Nephron progenitor cell (in vitro differentiated cells): ENCODE measurements around the gene CCDC38.
A peak's percentile ranks its signal among the peaks of the same experiment; 100 is the strongest.

Experiments used
- DNase-seq: peaks from one replicate; pipeline ENCODE4 v3.0.0; 2021
- H3K27ac Mint-ChIP-seq: 2 replicates; pipeline ENCODE4 v1.8.0; 2021; ENCODE audit warnings: mild to moderate bottlenecking, moderate library complexity, mixed read lengths
- H3K27me3 Mint-ChIP-seq: 2 replicates; pipeline ENCODE4 v1.8.0; 2021; ENCODE audit warnings: mild to moderate bottlenecking, low read depth, mixed read lengths; ENCODE audit not compliant: poor library complexity
- H3K36me3 Mint-ChIP-seq: 2 replicates; pipeline ENCODE4 v1.8.0; 2021; ENCODE audit warnings: low read depth, mixed read lengths
- H3K4me1 Mint-ChIP-seq: 2 replicates; pipeline ENCODE4 v1.8.0; 2021; ENCODE audit warnings: mixed read lengths
- H3K4me3 Mint-ChIP-seq: 2 replicates; pipeline ENCODE4 v1.8.0; 2021; ENCODE audit warnings: mild to moderate bottlenecking, moderate library complexity, mixed read lengths
- H3K9me3 Mint-ChIP-seq: 2 replicates; pipeline ENCODE4 v1.8.0; 2021; ENCODE audit warnings: mild to moderate bottlenecking, moderate library complexity, mixed read lengths
- TF ChIP-seq, protein P1 (sequence below): fragments of 200-600 bp; sonication (generic); IDR thresholded peaks from 2 replicates; pipeline ENCODE4 v1.5.0; 2021; ENCODE audit warnings: antibody characterized with exemption

The CCDC38 gene

GRCh38 chr12:95859344-95859816 lies 83.0 kb downstream of the CCDC38 start:
- DNase-seq, result no peak
- TF ChIP-seq, protein P1, sequence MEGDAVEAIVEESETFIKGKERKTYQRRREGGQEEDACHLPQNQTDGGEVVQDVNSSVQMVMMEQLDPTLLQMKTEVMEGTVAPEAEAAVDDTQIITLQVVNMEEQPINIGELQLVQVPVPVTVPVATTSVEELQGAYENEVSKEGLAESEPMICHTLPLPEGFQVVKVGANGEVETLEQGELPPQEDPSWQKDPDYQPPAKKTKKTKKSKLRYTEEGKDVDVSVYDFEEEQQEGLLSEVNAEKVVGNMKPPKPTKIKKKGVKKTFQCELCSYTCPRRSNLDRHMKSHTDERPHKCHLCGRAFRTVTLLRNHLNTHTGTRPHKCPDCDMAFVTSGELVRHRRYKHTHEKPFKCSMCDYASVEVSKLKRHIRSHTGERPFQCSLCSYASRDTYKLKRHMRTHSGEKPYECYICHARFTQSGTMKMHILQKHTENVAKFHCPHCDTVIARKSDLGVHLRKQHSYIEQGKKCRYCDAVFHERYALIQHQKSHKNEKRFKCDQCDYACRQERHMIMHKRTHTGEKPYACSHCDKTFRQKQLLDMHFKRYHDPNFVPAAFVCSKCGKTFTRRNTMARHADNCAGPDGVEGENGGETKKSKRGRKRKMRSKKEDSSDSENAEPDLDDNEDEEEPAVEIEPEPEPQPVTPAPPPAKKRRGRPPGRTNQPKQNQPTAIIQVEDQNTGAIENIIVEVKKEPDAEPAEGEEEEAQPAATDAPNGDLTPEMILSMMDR, result no peak
- Mint-ChIP-seq H3K27me3 (peaks cover 4% of the 10 kb centered on the region), H3K4me1 (peaks cover 4% of the 10 kb centered on the region), H3K4me3 (no peak overlapping the region), H3K36me3 (no peaks in the 10 kb centered on the region), H3K27ac (no peak overlapping the region), H3K9me3 (peaks cover 25% of the 10 kb centered on the region)

DNA sequence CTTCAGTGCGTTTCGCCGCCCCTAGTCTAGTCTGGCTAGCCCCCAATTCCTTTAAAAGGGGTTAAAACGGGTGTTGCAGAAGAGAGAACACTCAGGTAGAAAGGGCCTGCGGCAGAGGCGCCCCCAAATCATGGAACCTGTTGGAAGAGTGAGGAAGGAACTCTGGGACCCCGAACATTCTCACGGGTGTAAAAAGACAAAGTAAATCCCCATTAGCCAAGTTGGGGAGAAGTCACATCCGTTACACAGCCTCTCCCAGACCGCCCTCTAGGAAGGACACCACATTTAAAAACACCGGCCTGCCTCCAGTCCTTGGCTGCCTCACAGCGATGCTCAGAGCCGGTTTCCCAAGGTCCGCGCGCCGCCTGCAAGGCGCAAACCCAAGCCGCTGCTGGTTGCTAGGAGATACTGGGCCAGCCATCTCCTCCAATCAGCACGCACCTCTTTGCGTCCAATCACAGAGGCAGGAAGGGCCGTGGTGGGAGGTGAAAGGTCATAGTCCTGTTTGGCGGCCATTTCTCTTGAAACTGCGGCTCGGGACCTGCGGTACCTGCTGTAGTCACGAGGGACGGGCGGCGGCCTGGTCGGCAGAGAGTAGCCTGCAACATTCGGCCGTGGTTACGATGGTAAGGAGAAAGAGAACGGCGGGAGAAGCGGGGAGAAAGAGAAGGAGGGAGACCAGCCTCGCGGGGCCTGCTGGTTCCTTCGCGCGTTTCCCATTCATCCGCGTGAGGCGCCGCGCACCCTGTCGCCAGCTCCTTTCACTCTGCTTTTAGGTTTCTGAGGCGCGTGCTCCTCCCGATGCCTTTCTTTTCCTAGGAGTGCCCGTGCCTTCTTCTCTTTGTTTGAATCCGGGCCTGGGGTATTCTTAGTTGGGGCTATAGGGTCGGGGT lies 83.7 kb downstream of the CCDC38 start, which contains the start of gene SNRPF:
Gene SNRPF, plus strand, starts transcription at position 502 of the 893 bp plus-strand sequence. Its CDS starts 122 bp downstream, at position 624.
- DNase-seq, result peak; percentile 91
- no peak within 1 kb of the TSS for H3K27ac Mint-ChIP-seq
- TF ChIP-seq, protein P1, result no peak
- H3K36me3 Mint-ChIP-seq, result no peaks in the 10 kb centered on the region
- no peak within 1 kb of the TSS for H3K4me3 Mint-ChIP-seq
- peaks cover 4% of the 10 kb centered on the region for H3K27me3 Mint-ChIP-seq
- H3K9me3 Mint-ChIP-seq, result peaks cover 25% of the 10 kb centered on the region
- H3K4me1 Mint-ChIP-seq, result peaks cover 8% of the 10 kb centered on the region

- Mint-ChIP-seq H3K4me1 (peaks cover 8% of the 10 kb centered on the region), H3K27ac (no peak overlapping the region), H3K4me3 (no peak overlapping the region), H3K36me3 (no peaks in the 10 kb centered on the region), H3K27me3 (peaks cover 4% of the 10 kb centered on the region), H3K9me3 (peaks cover 22% of the 10 kb centered on the region)
- DNase-seq, result no peak
- TF ChIP-seq, protein P1, result no peak
Observed at GRCh38 chr12:95857799-95858198, 84.6 kb downstream of the CCDC38 start.

GRCh38 chr12:95857156-95857555 lies 85.3 kb downstream of the CCDC38 start:
- Mint-ChIP-seq H3K27ac (no peak overlapping the region), H3K27me3 (peaks cover 4% of the 10 kb centered on the region), H3K9me3 (peaks cover 16% of the 10 kb centered on the region), H3K36me3 (no peaks in the 10 kb centered on the region), H3K4me1 (peaks cover 8% of the 10 kb centered on the region), H3K4me3 (no peak overlapping the region)
- no peak for DNase-seq
- TF ChIP-seq, protein P1, result no peak

- peaks cover 14% of the 10 kb centered on the region for H3K4me1 Mint-ChIP-seq
- DNase-seq, result no peak
- no peak overlapping the region for H3K27ac Mint-ChIP-seq
- no peaks in the 10 kb centered on the region for H3K9me3 Mint-ChIP-seq
- TF ChIP-seq, protein P1, result no peak
- no peaks in the 10 kb centered on the region for H3K36me3 Mint-ChIP-seq
- no peak overlapping the region for H3K4me3 Mint-ChIP-seq
- H3K27me3 Mint-ChIP-seq, result peaks cover 4% of the 10 kb centered on the region
Observed at GRCh38 chr12:95852133-95852532, 90.3 kb downstream of the CCDC38 start.
